ENCODE measurements around the gene ZFHX3.

GRCh38 chr16:72945611-72946010 is 102.3 kb downstream of the ZFHX3 start:
- no peak for TF ChIP-seq CTCF (IDR thresholded peaks at IDR 0.05)
- no peak for TF ChIP-seq EZH2 (IDR thresholded peaks at IDR 0.05; ENCODE audit: borderline replicate concordance, insufficient read depth, low read depth, low read length, poor library complexity, severe bottlenecking)

All from B cell (primary cell).